Measurements from ENCODE around the gene GPR4. TPM values are rescaled to one million over a fixed set of nuclear protein-coding genes. Genes with fewer than 3 reads are reported as not detected.

GPR4 gene
- total RNA-seq, 3 donors from 2014 or later, result 0.84 to 1.0 (median 1.0) TPM

DNA sequence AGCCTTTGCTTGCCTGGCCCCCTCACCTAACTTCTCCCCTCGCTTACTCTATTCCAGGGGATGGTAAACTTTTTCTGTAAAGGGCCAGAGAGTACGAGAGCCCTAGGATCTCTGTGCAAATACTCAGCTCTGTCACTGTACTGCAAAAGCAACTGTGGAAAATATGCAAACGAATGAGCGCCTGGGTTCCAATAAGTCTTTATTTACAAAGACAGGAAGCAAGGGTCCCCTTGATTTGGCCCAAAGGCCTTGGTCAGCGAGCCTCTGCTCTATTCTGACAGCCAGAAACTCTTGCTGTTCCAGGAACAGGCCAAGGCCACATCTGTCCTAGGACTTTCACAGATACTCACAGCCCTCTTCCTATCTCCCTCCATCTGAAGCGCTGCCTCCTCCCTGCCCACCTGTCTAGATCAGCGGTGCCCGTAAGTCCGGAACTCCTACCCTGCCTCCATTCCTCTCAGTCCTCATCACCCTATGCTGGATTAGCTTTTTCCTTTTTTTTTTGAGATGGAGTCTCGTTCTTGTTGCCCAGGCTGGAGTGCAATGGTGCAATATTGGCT is 54.7 kb downstream of the GPR4 start:
- H3K36me3 ChIP-seq (ENCODE audit: low read depth), result no peaks in the 10 kb centered on the region
- no peaks in the 10 kb centered on the region for H3K9me3 ChIP-seq
- H3K4me3 ChIP-seq, result no peak overlapping the region
- ATAC-seq, result no peak
- peaks cover 3% of the 10 kb centered on the region for H3K4me1 ChIP-seq (ENCODE audit: low read depth)
- TF ChIP-seq, protein P1, sequence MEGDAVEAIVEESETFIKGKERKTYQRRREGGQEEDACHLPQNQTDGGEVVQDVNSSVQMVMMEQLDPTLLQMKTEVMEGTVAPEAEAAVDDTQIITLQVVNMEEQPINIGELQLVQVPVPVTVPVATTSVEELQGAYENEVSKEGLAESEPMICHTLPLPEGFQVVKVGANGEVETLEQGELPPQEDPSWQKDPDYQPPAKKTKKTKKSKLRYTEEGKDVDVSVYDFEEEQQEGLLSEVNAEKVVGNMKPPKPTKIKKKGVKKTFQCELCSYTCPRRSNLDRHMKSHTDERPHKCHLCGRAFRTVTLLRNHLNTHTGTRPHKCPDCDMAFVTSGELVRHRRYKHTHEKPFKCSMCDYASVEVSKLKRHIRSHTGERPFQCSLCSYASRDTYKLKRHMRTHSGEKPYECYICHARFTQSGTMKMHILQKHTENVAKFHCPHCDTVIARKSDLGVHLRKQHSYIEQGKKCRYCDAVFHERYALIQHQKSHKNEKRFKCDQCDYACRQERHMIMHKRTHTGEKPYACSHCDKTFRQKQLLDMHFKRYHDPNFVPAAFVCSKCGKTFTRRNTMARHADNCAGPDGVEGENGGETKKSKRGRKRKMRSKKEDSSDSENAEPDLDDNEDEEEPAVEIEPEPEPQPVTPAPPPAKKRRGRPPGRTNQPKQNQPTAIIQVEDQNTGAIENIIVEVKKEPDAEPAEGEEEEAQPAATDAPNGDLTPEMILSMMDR (IDR thresholded peaks at IDR 0.05), result no peak
- no peak for DNase-seq
- intact Hi-C loops (cut with DNase I, micrococcal nuclease), result no loop called here

GRCh38 chr19:45542234-45542668 is 59.8 kb downstream of the GPR4 start:
- DNase-seq (no peak), ATAC-seq (peak; percentile 55)
- Histone ChIP-seq H3K36me3 (ENCODE audit: low read depth) (no peaks in the 10 kb centered on the region), H3K4me1 (ENCODE audit: low read depth) (no peaks in the 10 kb centered on the region), H3K9me3 (no peaks in the 10 kb centered on the region), H3K4me3 (no peak overlapping the region)
- TF ChIP-seq, protein P1 (IDR thresholded peaks at IDR 0.05), result no peak
- intact Hi-C loops (cut with DNase I, micrococcal nuclease), result no loop called here

Small RNA genes lying within 50 kb of the gene (microRNA-seq; reads per million reads assigned to microRNA genes)
- gene MIR330, result 82.9 reads per million, percentile 60 among the genes with 10 or more reads in this experiment

Other genes starting within 250 kb of the GPR4 start
- gene ERCC2, start 231.6 kb downstream of the GPR4 start, total RNA-seq, result 10 to 100 TPM; 11.2 to 22.9 (median 14.7) TPM
- 10 to 100 TPM; 21.1 to 36.7 (median 30.8) TPM for gene PPP1R13L, start 197.1 kb downstream of the GPR4 start, total RNA-seq
- gene POLR1G, start 195.6 kb downstream of the GPR4 start, total RNA-seq, result 1 to 10 TPM; 3.2 to 4.1 (median 3.2) TPM
- gene ERCC1, start 178.3 kb downstream of the GPR4 start, total RNA-seq, result 10 to 100 TPM; 37.7 to 51.2 (median 46.6) TPM
- gene FOSB, start 134.2 kb downstream of the GPR4 start, total RNA-seq, result 10 to 100 TPM in 1 of 3 donors, 1 to 10 TPM in 1, under 1 TPM in 1; 0.58 to 10.3 (median 1.6) TPM
- gene RTN2, start 105.2 kb downstream of the GPR4 start, total RNA-seq, result 10 to 100 TPM in 1 of 3 donors, 1 to 10 TPM in 2; 3.1 to 18.2 (median 6.2) TPM
- gene PPM1N, start 103.8 kb downstream of the GPR4 start, total RNA-seq, result 1 to 10 TPM in 1 of 3 donors, under 1 TPM in 2; 0.43 to 1.3 (median 0.87) TPM
- gene VASP, start 94.7 kb downstream of the GPR4 start, total RNA-seq, result 100 to 1,000 TPM; 190 to 252 (median 235) TPM
- gene OPA3, start 17.4 kb downstream of the GPR4 start, total RNA-seq, result 10 to 100 TPM; 12.1 to 16.4 (median 13.4) TPM
- gene EML2, start 37.2 kb upstream of the GPR4 start, total RNA-seq, result 100 to 1,000 TPM in 1 of 3 donors, 10 to 100 TPM in 2; 59.9 to 119 (median 79.1) TPM
- 10 to 100 TPM in 2 of 3 donors, 1 to 10 TPM in 1; 6.8 to 19.4 (median 14.2) TPM for gene GIPR, start 66.0 kb upstream of the GPR4 start, total RNA-seq
- gene SNRPD2, start 89.7 kb upstream of the GPR4 start, total RNA-seq, result 100 to 1,000 TPM; 201 to 270 (median 230) TPM
- 1 to 10 TPM; 8.2 to 8.9 (median 8.3) TPM for gene QPCTL, start 90.5 kb upstream of the GPR4 start, total RNA-seq
- gene FBXO46, start 128.7 kb upstream of the GPR4 start, total RNA-seq, result 10 to 100 TPM; 30.1 to 34.0 (median 32.3) TPM
- gene MEIOSIN, start 131.2 kb upstream of the GPR4 start, total RNA-seq, result not detected
- gene SIX5, start 167.0 kb upstream of the GPR4 start, total RNA-seq, result 10 to 100 TPM in 2 of 3 donors, 1 to 10 TPM in 1; 9.6 to 35.6 (median 11.1) TPM
- 100 to 1,000 TPM in 1 of 3 donors, 10 to 100 TPM in 2; 23.9 to 123 (median 33.9) TPM for gene DMPK, start 180.3 kb upstream of the GPR4 start, total RNA-seq
- gene DMWD, start 190.6 kb upstream of the GPR4 start, total RNA-seq, result 10 to 100 TPM; 33.2 to 67.1 (median 43.7) TPM
- under 1 TPM; 0.16 to 0.24 (median 0.20) TPM for gene RSPH6A, start 213.1 kb upstream of the GPR4 start, total RNA-seq